GM20000 (cell line): ENCODE data around the gene KIF12.
"Not testable (repeated sequence)": the region's sequence is repeated elsewhere in the genome, so short reads cannot be mapped to it uniquely, and the experiment has no call there.

ENCODE experiments used
- DNase-seq: peaks from one replicate; pipeline ENCODE4 v3.0.0; 2012; ENCODE audit warnings: low spot score
- TF ChIP-seq, protein P1 (sequence below): IDR thresholded peaks from 2 replicates; pipeline ENCODE4 v1.5.1; 2012; ENCODE audit warnings: mild to moderate bottlenecking, control low read depth; ENCODE audit errors: extremely low read depth, missing control alignments

Gene KIF12

DNA sequence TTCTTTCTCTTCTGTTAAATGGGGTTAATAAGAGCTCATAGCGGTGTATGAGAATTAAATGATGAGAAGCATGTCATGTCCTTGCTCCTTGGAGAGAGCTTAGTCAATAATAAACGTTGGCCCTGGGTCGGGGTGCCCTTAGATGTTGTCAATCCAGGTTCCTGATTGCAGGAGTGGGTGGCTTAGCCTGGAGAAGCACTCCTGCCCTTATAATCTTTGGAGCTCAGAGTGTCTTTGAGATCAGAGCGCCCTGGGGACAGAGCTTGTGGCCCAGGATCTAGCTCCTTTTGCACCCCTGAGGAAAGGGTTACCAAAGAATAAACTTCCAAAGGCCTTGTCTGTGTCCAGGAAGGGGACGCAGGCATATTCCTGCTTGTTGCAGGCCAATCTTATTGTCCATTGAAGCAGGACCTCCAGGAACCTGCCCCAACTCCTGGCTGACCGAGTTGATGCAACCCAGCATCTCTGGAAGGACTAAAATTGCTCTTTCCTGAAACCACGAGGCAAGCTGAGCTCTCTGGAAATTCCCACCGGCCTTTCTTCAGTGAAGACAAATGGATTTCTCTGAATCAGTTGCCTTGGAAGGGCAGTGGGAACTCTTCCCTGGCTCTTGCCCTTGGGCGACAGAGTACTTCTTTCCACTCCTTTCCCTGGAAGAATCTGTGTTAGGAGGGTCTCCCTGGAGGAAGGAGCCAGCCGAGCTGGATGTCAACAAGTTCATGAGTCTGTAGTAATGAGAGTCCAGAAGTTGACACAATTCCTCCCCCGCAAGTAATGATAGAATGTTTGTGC lies 14.6 kb downstream of the KIF12 start:
- DNase-seq = no peak
- TF ChIP-seq, protein P1, sequence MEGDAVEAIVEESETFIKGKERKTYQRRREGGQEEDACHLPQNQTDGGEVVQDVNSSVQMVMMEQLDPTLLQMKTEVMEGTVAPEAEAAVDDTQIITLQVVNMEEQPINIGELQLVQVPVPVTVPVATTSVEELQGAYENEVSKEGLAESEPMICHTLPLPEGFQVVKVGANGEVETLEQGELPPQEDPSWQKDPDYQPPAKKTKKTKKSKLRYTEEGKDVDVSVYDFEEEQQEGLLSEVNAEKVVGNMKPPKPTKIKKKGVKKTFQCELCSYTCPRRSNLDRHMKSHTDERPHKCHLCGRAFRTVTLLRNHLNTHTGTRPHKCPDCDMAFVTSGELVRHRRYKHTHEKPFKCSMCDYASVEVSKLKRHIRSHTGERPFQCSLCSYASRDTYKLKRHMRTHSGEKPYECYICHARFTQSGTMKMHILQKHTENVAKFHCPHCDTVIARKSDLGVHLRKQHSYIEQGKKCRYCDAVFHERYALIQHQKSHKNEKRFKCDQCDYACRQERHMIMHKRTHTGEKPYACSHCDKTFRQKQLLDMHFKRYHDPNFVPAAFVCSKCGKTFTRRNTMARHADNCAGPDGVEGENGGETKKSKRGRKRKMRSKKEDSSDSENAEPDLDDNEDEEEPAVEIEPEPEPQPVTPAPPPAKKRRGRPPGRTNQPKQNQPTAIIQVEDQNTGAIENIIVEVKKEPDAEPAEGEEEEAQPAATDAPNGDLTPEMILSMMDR = no peak

DNA sequence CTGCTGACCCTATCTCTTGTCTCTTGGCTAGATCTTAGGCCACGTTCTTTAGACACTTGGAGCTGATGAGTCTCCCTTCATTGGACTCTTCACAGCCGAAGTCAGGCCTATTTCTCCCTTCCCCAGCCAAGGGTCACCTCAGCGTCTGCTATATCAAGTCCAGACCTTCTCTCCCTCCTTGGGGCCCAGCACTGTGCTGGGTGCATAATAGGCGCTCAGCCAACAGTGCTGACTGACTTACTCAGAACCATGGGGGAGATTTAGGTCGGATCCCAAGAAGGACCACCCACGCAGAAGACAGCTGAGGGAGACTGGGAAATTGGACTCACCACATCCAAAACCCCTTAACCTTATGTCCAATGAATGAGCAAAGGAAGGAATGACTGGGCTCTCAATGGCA lies 15.4 kb downstream of the KIF12 start:
- TF ChIP-seq, protein P1 = no peak
- no peak for DNase-seq

DNA sequence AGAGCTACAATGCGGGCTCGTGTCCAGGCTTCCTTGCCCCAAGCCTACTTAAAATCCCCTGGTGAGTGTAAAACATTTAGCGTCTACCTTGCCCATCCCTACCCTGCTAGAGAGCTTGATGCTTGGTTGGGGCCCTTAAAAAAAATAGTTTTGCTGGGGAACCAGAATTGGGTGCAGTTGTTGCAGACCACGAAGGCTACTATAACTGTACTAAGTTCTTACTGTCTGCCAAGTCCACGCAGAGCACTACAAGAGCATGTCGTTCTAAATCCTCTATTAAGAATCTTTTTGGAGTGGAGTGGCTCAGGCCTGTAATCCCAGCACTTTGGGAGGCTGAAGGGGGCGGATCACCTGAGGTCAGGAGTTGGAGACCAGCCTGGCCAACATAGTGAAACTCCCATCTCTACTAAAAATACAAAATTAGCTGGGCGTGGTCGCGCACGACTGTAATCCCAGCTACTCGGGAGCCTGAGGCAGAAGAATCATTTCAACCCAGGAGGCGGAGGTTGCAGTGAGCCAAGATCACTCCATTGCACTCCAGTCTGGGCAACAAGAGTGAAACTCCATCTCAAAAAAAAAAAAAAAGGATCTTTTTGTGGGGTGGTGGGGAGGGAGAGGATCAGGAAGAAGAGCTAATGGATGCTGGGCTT lies 16.2 kb downstream of the KIF12 start:
- DNase-seq = not testable (repeated sequence)

DNA sequence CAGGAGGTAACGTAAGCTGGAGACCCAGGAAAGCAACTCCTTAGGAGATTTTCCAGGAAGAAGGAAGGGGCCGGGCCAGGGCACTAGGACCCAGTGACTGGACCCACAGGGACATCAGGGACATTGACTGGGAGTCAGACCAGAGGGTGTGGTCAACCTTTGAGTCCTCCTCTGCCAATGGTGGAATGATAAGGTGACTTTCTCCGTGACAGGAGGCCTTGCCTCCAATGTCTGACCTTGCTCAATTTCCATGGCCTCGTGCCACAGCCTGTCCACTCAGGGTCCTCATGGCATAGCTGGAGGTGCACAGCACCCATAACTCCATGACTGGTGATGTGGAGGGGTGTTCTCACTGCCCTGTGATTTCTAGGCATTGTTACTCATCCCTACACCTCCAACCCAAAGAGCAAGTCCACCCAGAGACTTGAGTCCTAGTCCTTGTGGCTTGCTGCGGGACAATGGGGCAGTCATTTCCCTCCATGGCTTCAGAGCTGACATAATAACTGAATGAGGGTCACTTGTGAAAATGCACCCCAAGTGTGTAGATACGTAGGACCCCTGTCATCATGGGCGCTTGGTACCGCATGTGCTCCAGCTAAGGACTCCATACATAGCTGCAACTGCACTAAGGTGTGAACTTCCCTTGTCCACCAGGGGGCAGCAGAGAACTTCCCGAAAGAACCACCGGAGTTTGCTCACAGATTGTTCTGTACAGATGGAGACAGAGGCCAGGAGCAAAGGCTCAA lies 16.9 kb downstream of the KIF12 start:
- DNase-seq = peak; percentile 89
- TF ChIP-seq, protein P1 = peak; percentile 95

DNA sequence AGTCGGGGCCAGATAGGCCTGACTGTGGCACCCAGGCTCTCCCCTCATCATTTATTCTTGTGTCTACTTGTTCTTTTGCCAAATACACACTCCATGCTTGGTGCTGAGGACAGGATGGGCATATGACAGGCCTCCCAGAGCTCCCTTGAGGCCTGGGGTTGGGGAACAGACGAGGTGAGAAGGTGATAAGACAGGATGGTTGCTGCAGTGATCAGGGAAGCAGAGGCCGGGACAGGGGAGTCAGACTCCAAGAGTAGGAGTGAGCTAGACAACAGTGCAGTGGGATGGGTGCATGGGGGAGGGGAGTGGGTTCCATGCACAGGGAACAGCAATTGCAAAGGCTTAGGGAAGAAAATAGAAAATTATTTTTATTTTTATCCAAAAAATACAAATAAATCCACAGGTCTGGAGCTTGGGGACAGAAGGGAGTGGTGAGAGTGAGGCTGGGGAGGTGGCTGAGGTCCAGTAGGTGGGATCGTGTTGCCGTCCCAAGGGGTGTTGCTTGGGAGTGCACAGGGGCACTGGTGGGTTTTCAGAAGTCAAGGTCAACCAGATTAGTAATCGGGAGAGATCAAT lies 17.6 kb downstream of the KIF12 start:
- TF ChIP-seq, protein P1 = no peak
- no peak for DNase-seq

DNA sequence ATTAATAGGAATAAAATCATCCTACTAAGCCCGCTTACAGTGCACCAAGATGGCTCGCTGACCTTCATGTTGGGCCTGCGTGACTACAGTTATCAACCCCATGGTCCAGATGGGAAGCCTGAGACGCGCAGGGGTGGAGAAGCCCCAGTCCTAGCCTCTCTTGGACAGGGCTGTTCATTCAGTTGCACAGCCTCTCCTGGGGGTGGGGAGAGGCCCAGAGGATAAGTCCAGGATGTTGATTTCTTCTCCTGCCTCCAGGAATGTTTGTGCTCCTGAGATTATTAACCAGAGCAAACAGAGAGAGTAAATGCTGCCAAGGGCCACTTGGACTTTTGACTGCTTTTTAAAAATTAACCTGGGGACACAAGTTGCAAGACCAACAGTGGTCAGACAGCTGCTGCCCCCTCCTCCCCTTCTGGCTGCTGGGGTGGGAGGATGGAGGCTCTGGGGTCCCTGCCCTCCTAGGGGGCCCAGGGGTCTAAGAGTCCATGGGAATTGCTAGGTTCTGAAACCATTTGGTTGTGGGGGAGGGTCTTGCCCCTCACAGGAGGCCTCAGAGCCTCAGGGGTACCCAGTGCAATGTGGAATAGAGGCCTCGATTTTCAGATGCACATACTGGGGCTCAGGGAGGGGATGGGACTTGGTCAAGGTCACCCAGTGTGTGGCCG lies 18.2 kb downstream of the KIF12 start:
- TF ChIP-seq, protein P1 = no peak
- DNase-seq = no peak

DNA sequence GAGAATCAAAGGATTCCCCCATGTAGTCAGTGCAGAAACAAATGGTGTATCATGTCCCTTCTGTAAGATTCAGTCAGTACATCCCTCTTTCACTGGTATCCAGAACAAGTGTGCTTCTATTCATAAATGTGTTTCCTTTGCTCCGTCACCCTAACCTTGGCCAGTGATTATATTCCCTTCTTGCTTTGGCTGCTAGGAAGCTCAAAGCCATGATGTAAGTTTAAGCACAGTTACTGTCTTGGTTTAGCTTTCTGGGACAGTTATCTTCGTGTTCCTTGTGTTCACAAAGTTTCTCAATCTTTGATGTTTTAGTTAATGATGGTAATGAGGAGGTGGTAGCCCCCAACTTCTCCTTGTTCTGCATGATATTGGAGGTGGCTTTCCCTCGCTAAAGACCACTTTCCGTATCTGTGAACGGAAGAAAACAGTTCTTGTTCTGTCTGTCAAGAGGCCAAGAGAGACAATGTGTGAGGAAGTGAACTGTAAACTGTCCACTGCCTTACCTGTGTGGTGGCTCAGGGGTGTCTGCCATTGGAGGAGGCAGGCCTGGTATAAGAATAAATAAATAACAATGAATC lies 18.8 kb downstream of the KIF12 start:
- DNase-seq = no peak
- TF ChIP-seq, protein P1 = no peak
